GM23248 (cell line): Measurements from ENCODE around the gene SLC7A10.

Source experiments
- EZH2 ChIP-seq: fragments of 200-600 bp; sonication (generic); IDR thresholded peaks from 2 replicates; pipeline ENCODE4 v1.6.1; 2018; ENCODE audit warnings: antibody characterized with exemption, mild to moderate bottlenecking; ENCODE audit not compliant: insufficient read depth, poor library complexity, severe bottlenecking
- EZH2phosphoT487 ChIP-seq: fragments of 200-600 bp; sonication (generic); IDR thresholded peaks from 2 replicates; pipeline ENCODE4 v1.6.1; 2018; ENCODE audit warnings: antibody characterized with exemption, moderate library complexity, mild to moderate bottlenecking, low read depth; ENCODE audit not compliant: insufficient read depth

DNA sequence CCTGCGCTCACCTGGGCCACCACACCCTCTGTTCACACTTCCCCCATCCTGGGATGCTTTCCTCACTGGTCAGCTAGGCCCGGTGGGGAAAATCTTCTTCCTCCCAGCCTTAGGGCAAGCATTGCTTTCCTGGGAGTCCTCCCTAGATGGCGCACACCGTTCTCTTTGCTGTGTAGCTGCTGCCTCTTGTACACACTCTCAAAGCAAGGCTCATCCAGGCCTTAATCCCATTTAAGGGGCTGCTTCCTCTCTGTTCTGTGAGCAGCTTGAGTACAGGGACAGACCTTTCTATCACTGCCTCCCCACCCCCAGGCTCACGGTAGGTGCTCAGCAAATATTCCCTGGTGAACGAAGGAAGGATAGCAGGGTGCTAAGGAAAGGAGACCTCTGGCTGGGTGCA, 11.1 kb downstream of the SLC7A10 start:
- TF ChIP-seq EZH2 (no peak), EZH2phosphoT487 (no peak)
